ENCODE data around the gene GKN2. TPM values are rescaled to one million over a fixed set of nuclear protein-coding genes. Genes with fewer than 3 reads are reported as not detected.

GKN2 gene
- total RNA-seq (not detected in 2 replicates), polyA plus RNA-seq (not detected in 2 replicates), polyA minus RNA-seq (not detected in 2 replicates)
- not detected for total RNA-seq (2013)

GRCh38 chr2:68952887-68953521, at the start of gene GKN2:
Gene GKN2, minus strand, starts transcription at chr2:68952893. Its CDS starts 32 bp downstream, at chr2:68952861.
- Histone ChIP-seq H3K79me2 (ENCODE audit: control insufficient read depth, insufficient read depth, low read length) (no peaks in the 10 kb centered on the region), H3K4me1 (ENCODE audit: control insufficient read depth in 2 of 2, insufficient read depth in 2 of 2, low read length in 2 of 2) (no peaks in the 10 kb centered on the region), H3K9ac (ENCODE audit: low read length) (no peak within 1 kb of the TSS), H3K27me3 (replicated peaks in 1 of 4; ENCODE audit: control extremely low read depth in 1 of 4, control insufficient read depth in 3 of 4, insufficient read depth in 4 of 4, low read length in 3 of 4) (peaks cover 0 to 7% (median 1%) of the 10 kb centered on the region in 4 experiments), H3K4me3 (ENCODE audit: control extremely low read depth in 1 of 5, extremely low read depth in 1 of 5, insufficient read depth in 1 of 5, low read depth in 2 of 5, low read length in 4 of 5) (no peak within 1 kb of the TSS), H3K9me3 (ENCODE audit: control extremely low read depth in 1 of 3, control insufficient read depth in 2 of 3, insufficient read depth in 1 of 3, low read length in 2 of 3) (peaks cover 0 to 3% (median 0%) of the 10 kb centered on the region in 3 donors), H3K36me3 (replicated peaks in 1 of 2; ENCODE audit: control extremely low read depth in 1 of 2, control insufficient read depth in 1 of 2, extremely low read depth in 1 of 2, insufficient read depth in 2 of 2, low read length in 1 of 2) (no peaks in the 10 kb centered on the region), H4K20me1 (ENCODE audit: control insufficient read depth, insufficient read depth, low read length, poor library complexity, severe bottlenecking) (no peaks in the 10 kb centered on the region), H3K4me2 (replicated peaks; ENCODE audit: low read depth, low read length, poor library complexity, severe bottlenecking) (no peak within 1 kb of the TSS), H3K27ac (ENCODE audit: low read length in 2 of 2) (no peak within 1 kb of the TSS), H2AFZ (ENCODE audit: insufficient read depth, low read depth, low read length, poor library complexity, severe bottlenecking) (no peak within 1 kb of the TSS)
- no CpG with 5 or more reads among the region's 4 CpGs for WGBS (ENCODE audit: insufficient coverage)
- ATAC-seq (ENCODE audit: low read depth) (no peak), DNase-seq (no peak)
- ChIA-PET CTCF (interaction anchor here (3.1 kb wide), 1 partner anchor 10 kb away, joined by 17 read pairs; no protein-coding TSS in a partner anchor), POLR2A (no interaction called here)
- Mint-ChIP-seq H3K4me1 (no peaks in the 10 kb centered on the region), H3K27me3 (peaks cover 22% of the 10 kb centered on the region), H3K9me3 (ENCODE audit: insufficient read depth) (no peaks in the 10 kb centered on the region), H3K27ac (no peak within 1 kb of the TSS), H3K4me3 (no peak within 1 kb of the TSS)
- TF ChIP-seq CTCF (IDR thresholded peaks at IDR 0.05) (no peak), EZH2 (IDR thresholded peaks at IDR 0.05; ENCODE audit: borderline replicate concordance, insufficient read depth, low read depth, low read length, poor library complexity, severe bottlenecking) (no peak)
- intact Hi-C loops (cut with micrococcal nuclease), result no loop called here

- DNase-seq, result no peak
- Histone ChIP-seq H3K9me3 (ENCODE audit: control extremely low read depth in 1 of 3, control insufficient read depth in 2 of 3, insufficient read depth in 1 of 3, low read length in 2 of 3) (no peaks in the 10 kb centered on the region), H3K4me1 (ENCODE audit: control insufficient read depth in 2 of 2, insufficient read depth in 2 of 2, low read length in 2 of 2) (no peaks in the 10 kb centered on the region), H4K20me1 (ENCODE audit: control insufficient read depth, insufficient read depth, low read length, poor library complexity, severe bottlenecking) (no peaks in the 10 kb centered on the region), H2AFZ (ENCODE audit: insufficient read depth, low read depth, low read length, poor library complexity, severe bottlenecking) (no peak overlapping the region), H3K27me3 (replicated peaks in 1 of 4; ENCODE audit: control extremely low read depth in 1 of 4, control insufficient read depth in 3 of 4, insufficient read depth in 4 of 4, low read length in 3 of 4) (peaks cover 0 to 13% (median 5%) of the 10 kb centered on the region in 4 experiments), H3K36me3 (replicated peaks in 1 of 2; ENCODE audit: control extremely low read depth in 1 of 2, control insufficient read depth in 1 of 2, extremely low read depth in 1 of 2, insufficient read depth in 2 of 2, low read length in 1 of 2) (no peaks in the 10 kb centered on the region), H3K4me2 (replicated peaks; ENCODE audit: low read depth, low read length, poor library complexity, severe bottlenecking) (no peak overlapping the region), H3K4me3 (ENCODE audit: control extremely low read depth in 1 of 5, extremely low read depth in 1 of 5, insufficient read depth in 1 of 5, low read depth in 2 of 5, low read length in 4 of 5) (no peak overlapping the region), H3K79me2 (ENCODE audit: control insufficient read depth, insufficient read depth, low read length) (no peaks in the 10 kb centered on the region), H3K27ac (ENCODE audit: low read length in 2 of 2) (no peak overlapping the region), H3K9ac (ENCODE audit: low read length) (no peak overlapping the region)
- no peak for TF ChIP-seq EZH2 (IDR thresholded peaks at IDR 0.05; ENCODE audit: borderline replicate concordance, insufficient read depth, low read depth, low read length, poor library complexity, severe bottlenecking)
- no peak for TF ChIP-seq CTCF (IDR thresholded peaks at IDR 0.05)
- H3K27ac Mint-ChIP-seq, result no peak overlapping the region
- peaks cover 50% of the 10 kb centered on the region for H3K27me3 Mint-ChIP-seq
- peaks cover 4% of the 10 kb centered on the region for H3K9me3 Mint-ChIP-seq (ENCODE audit: insufficient read depth)
- CTCF ChIA-PET, result interaction anchor here (0.7 to 1.0 kb wide), 2 partner anchors 13 to 128 kb away, joined by 3 read pairs; no protein-coding TSS in a partner anchor
- H3K4me1 Mint-ChIP-seq, result no peaks in the 10 kb centered on the region
- no peak for ATAC-seq (ENCODE audit: low read depth)
- intact Hi-C loops (cut with micrococcal nuclease), result no loop called here
- H3K4me3 Mint-ChIP-seq, result no peak overlapping the region
- POLR2A ChIA-PET, result no interaction called here
Measured at GRCh38 chr2:69001879-69002278, 49.2 kb upstream of the GKN2 start.

All from B cell (primary cell).